Medulla oblongata (tissue), 1 donor: ENCODE measurements around the gene TRAPPC2L.

Source experiments
- DNase-seq: peaks from one replicate; pipeline ENCODE4 v3.0.0-alpha.2; 2015; ENCODE audit errors: extremely low spot score

Gene TRAPPC2L

DNA sequence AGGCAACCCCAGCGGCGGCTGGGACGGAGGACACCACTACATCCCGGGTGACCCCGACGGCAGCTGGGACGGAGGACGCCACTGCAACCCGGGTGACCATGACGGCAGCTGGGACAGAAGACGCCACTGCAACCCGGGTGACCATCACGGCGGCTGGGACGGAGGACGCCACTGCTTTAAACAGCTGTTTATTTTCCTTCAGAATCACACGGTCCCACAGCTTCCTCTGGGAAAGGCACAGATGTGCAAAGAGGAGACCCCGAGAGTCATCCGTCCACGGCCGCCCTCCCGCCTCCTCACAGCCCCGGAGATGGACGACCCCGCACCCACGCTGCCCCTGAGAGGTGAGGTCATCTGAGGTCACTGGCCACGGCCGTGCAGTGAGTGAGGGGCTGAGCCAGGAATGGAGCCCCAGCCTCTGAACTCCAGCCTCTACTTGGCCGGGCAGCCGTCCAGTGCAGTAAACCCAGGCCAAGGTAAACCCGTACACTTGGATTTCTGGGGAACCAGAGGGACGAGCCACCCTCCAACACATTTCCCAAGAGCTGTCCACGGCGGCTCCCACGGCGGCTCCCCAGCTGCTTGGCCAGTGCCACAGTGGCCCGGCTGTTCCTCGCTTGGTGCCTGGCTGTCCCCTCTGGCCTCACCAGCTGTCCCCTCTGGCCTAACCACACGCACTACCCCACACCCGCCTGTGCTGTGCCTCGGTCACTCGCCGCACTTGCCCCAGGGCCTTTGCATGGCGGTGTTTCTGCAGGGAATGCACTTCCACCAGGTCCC is 52.7 kb downstream of the TRAPPC2L start:
- DNase-seq: no peak

DNA sequence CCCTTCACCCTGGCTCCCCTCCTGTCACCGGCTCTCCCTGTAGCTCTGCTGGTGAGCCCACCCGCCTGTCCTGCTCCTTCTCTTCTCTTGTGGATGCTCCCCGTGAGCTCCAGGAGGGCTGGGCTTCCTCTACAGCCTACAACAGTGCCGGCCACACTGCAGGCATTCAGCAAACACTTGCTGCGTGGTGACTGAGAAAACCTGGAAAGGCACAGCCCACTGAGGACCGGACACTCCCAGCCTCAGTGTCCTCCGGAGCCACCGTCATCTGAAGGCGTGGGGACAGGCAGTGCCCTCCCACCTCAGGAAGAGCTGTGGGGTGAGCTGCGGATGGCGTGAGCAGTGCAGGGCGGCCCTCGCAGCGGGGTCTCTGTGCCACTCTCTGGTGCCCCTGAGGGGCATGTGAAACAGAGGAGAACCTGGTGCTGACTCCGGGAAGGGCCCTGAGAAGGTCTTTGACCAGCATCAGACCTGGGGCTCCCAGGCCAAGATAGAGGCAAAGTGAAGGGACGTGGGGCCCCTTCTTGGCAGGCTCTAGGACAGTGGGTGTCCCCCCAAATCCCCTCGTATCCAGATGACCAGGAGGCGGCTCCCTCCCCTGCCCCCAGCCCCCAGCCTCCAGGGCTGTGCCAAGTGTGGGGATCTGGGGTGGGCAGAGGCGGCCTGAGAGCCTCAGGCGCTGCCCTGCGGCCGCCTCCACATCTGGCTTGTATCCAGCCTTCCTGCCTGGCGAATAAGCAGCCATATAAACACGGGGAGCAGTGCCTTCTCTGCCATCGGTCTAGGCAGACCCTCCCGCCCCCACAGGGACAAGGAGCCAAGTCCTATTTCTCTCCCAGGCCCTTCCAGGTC is 53.6 kb downstream of the TRAPPC2L start:
- no peak for DNase-seq

DNA sequence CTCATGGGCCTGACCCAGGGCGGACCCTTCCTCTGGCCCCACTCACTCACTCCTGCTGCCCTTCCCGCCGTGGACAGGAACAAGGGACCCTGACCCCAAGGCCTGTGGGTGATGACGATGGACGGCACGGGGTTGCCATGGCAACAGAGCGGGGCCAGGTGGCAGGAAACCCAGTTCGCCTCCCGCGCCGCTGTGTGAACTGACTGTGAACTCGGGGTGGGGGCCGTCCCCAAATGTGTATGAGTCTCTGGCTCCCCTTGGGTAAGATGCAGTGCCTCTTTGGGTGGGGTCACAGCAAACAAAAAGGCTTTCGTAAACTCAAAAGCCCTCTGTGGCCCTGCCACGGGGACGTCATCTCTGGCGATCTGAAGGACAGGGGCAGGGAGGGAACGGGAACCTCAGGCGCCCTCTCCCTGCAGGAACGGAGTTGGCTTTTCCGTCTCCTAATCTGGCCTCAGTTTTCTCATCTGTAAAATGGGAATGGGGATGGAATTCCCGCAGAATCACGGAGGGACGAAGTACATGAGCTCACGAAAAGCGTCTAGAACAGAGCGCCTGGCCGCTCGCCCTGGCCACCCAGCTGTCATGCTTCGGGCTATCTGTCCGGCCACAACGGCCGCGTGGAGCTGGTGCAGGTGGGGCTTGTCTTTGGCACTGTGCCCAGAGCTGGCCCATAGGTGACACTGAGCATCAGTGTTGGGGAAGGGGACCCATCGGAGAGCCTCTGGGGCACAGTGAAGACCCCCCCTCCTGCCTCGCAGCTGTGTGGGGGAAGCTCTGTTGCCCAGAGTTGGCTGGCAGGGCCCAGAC is 54.4 kb downstream of the TRAPPC2L start:
- no peak for DNase-seq

DNA sequence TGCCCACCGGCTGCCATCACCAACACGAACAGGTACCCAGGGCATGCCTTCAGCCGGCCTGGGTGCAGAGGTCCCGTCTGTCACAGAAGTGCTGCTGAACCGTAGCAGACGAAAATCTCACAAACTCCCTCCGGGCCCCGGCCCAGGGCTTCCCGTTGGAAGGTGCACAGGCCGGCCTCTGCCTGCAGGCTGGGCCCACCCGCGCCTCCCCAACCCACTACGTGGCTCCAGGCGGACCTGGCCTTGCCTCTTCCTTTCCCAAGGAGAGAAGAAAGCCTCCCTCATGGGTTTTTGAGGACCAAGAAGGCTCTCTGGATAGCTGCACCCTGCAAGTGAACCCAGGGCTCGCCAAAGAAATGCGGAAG is 55.0 kb downstream of the TRAPPC2L start:
- no peak for DNase-seq
